HEK293 (cell line): ENCODE results near the gene PRPF6.

Experiments
- CTCF ChIA-PET: fragments of 350-600 bp; formaldehyde crosslinking; extraction: SDS; loops from one replicate; lab custom pipeline; 2021; ENCODE audit warnings: antibody characterized with exemption; lab: Yijun Ruan, JAX
- POLR2A ChIA-PET: fragments of 300-600 bp; formaldehyde crosslinking; extraction: SDS; loops from one replicate; lab custom pipeline; 2020; ENCODE audit warnings: antibody characterized with exemption, inconsistent platforms; lab: Yijun Ruan, JAX
- H3K27ac ChIP-seq: fragments of 200-500 bp; sonication (Bioruptor generic); 2 replicates; pipeline ENCODE4 v1.5.1; 2014; ENCODE audit warnings: low read depth, low read length, control low read depth, inconsistent platforms; ENCODE audit errors: extremely low read depth
- H3K36me3 ChIP-seq, 2 experiments: fragments of 200-500 bp in 1 of 2; sonication (Bioruptor generic) in 1 of 2; 1 replicate in 1 of 2; 2 replicates in 1 of 2; pipeline ENCODE4 v1.5.1; 2014 to 2017; ENCODE audit warnings: inconsistent platforms in 2 of 2, low read length in 2 of 2; ENCODE audit not compliant: control insufficient read depth in 2 of 2, insufficient read depth in 1 of 2
- H3K4me1 ChIP-seq: fragments of 200-500 bp; sonication (Bioruptor generic); 2 replicates; pipeline ENCODE4 v1.5.1; 2014; ENCODE audit warnings: mild to moderate bottlenecking, low read length, inconsistent platforms; ENCODE audit not compliant: control insufficient read depth, insufficient read depth
- H3K4me3 ChIP-seq: 2 replicates; pipeline ENCODE4 v1.5.1; 2011; ENCODE audit warnings: low read depth, mild to moderate bottlenecking, control low read depth, low read length, moderate library complexity
- H3K9me3 ChIP-seq: fragments of 200-500 bp; sonication (Bioruptor generic); 2 replicates; pipeline ENCODE4 v1.5.1; 2014; ENCODE audit warnings: low read depth, low read length, inconsistent platforms; ENCODE audit not compliant: control insufficient read depth, insufficient read depth
- EGR2 ChIP-seq: fragments of 450-650 bp; formaldehyde crosslinking; IDR thresholded peaks from 2 replicates; pipeline ENCODE4 v1.5.1; 2016; ENCODE audit warnings: low read depth, missing biosample characterization, missing genetic modification characterization
- GLIS1 ChIP-seq: fragments of 450-650 bp; formaldehyde crosslinking; IDR thresholded peaks from 2 replicates; pipeline ENCODE4 v1.5.1; 2016; ENCODE audit warnings: missing biosample characterization, missing genetic modification characterization
- HOXC10 ChIP-seq: sonication (generic); formaldehyde crosslinking; IDR thresholded peaks from 2 replicates; pipeline ENCODE4 v1.8.1; 2023; ENCODE audit warnings: mild to moderate bottlenecking, missing genetic modification reagents
- KLF1 ChIP-seq: fragments of 450-650 bp; formaldehyde crosslinking; IDR thresholded peaks from 2 replicates; pipeline ENCODE4 v1.5.1; 2016; ENCODE audit warnings: missing biosample characterization, missing genetic modification characterization
- KLF7 ChIP-seq: fragments of 450-650 bp; formaldehyde crosslinking; IDR thresholded peaks from 2 replicates; pipeline ENCODE4 v1.5.1; 2016; ENCODE audit warnings: missing biosample characterization, missing genetic modification characterization, borderline replicate concordance
- MZF1 ChIP-seq: fragments of 450-650 bp; formaldehyde crosslinking; IDR thresholded peaks from 2 replicates; pipeline ENCODE4 v1.5.1; 2017; ENCODE audit warnings: missing biosample characterization, missing genetic modification characterization, borderline replicate concordance
- SCRT1 ChIP-seq: fragments of 450-650 bp; formaldehyde crosslinking; IDR thresholded peaks from 2 replicates; pipeline ENCODE4 v1.5.1; 2016; ENCODE audit warnings: missing biosample characterization, missing genetic modification characterization, borderline replicate concordance
- SCRT2 ChIP-seq: fragments of 450-650 bp; formaldehyde crosslinking; IDR thresholded peaks from 2 replicates; pipeline ENCODE4 v1.5.1; 2016; ENCODE audit warnings: missing biosample characterization, missing genetic modification characterization
- SP2 ChIP-seq: fragments of 450-650 bp; formaldehyde crosslinking; IDR thresholded peaks from 2 replicates; pipeline ENCODE4 v1.5.1; 2016; ENCODE audit warnings: missing biosample characterization, missing genetic modification characterization
- SP3 ChIP-seq: fragments of 450-650 bp; formaldehyde crosslinking; IDR thresholded peaks from 2 replicates; pipeline ENCODE4 v1.5.1; 2016; ENCODE audit warnings: missing biosample characterization, missing genetic modification characterization
- ZBTB1 ChIP-seq: fragments of 450-650 bp; formaldehyde crosslinking; IDR thresholded peaks from 2 replicates; pipeline ENCODE4 v1.5.1; 2016; ENCODE audit warnings: missing biosample characterization, missing genetic modification characterization
- ZFHX2 ChIP-seq: fragments of 450-650 bp; formaldehyde crosslinking; conservative IDR thresholded peaks from 2 replicates; pipeline ENCODE4 v1.5.1; 2016; ENCODE audit warnings: missing biosample characterization, missing genetic modification characterization
- ZNF133 ChIP-seq: fragments of 450-650 bp; formaldehyde crosslinking; IDR thresholded peaks from 2 replicates; pipeline ENCODE4 v1.5.1; 2016; ENCODE audit warnings: missing biosample characterization, missing genetic modification characterization
- ZNF24 ChIP-seq: fragments of 450-650 bp; formaldehyde crosslinking; IDR thresholded peaks from 2 replicates; pipeline ENCODE4 v1.5.1; 2016; ENCODE audit warnings: missing biosample characterization, missing genetic modification characterization
- ZNF266 ChIP-seq: fragments of 450-650 bp; formaldehyde crosslinking; IDR thresholded peaks from 2 replicates; pipeline ENCODE4 v1.5.1; 2016; ENCODE audit warnings: missing biosample characterization, missing genetic modification characterization, low read depth
- ZNF335 ChIP-seq: fragments of 450-650 bp; formaldehyde crosslinking; conservative IDR thresholded peaks from 2 replicates; pipeline ENCODE4 v1.5.1; 2016; ENCODE audit warnings: missing biosample characterization, missing genetic modification characterization
- ZNF423 ChIP-seq: fragments of 450-650 bp; formaldehyde crosslinking; IDR thresholded peaks from 2 replicates; pipeline ENCODE4 v1.5.1; 2016; ENCODE audit warnings: missing biosample characterization, missing genetic modification characterization
- ZNF433 ChIP-seq: fragments of 450-650 bp; formaldehyde crosslinking; IDR thresholded peaks from 2 replicates; pipeline ENCODE4 v1.5.1; 2016; ENCODE audit warnings: missing biosample characterization, missing genetic modification characterization, low read depth
- ZNF514 ChIP-seq: fragments of 450-650 bp; formaldehyde crosslinking; IDR thresholded peaks from 2 replicates; pipeline ENCODE4 v1.5.1; 2016; ENCODE audit warnings: missing biosample characterization, missing genetic modification characterization
- ZNF600 ChIP-seq: fragments of 450-650 bp; formaldehyde crosslinking; IDR thresholded peaks from 2 replicates; pipeline ENCODE4 v1.5.1; 2016; ENCODE audit warnings: missing biosample characterization, missing genetic modification characterization
- ZNF843 ChIP-seq: fragments of 450-650 bp; formaldehyde crosslinking; IDR thresholded peaks from 2 replicates; pipeline ENCODE4 v1.5.1; 2016; ENCODE audit warnings: missing biosample characterization, missing genetic modification characterization
- TF ChIP-seq, protein P1 (sequence below): fragments of 450-650 bp; formaldehyde crosslinking; conservative IDR thresholded peaks from 2 replicates; pipeline ENCODE4 v1.5.1; 2016; ENCODE audit warnings: low read depth, missing biosample characterization, missing genetic modification characterization
- TF ChIP-seq, protein P2 (sequence below): fragments of 450-650 bp; formaldehyde crosslinking; IDR thresholded peaks from 2 replicates; pipeline ENCODE4 v1.5.1; 2016; ENCODE audit warnings: missing biosample characterization, missing genetic modification characterization
- TF ChIP-seq, protein P3 (sequence below): fragments of 450-650 bp; formaldehyde crosslinking; IDR thresholded peaks from 2 replicates; pipeline ENCODE4 v1.5.1; 2016; ENCODE audit warnings: missing biosample characterization, missing genetic modification characterization
- TF ChIP-seq, protein P4 (sequence below): fragments of 450-650 bp; formaldehyde crosslinking; IDR thresholded peaks from 2 replicates; pipeline ENCODE4 v1.5.1; 2016; ENCODE audit warnings: missing biosample characterization, missing genetic modification characterization

PRPF6 gene

DNA sequence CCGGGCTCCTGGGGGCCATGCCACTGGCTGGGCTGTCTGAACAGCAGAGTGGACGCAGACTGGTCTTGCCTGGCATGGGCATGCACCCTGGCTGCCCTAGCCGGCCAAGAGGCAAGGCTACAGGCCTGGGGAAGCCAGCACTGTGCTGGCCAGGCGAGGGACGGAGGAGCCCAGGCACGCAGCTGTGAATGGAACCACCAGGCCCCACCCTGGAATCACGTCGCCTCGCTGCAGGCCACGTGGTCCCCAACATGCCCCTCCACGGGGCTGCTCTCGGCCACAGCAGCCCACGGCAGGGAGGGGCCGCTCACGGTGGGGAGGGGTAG lies 28.8 kb upstream of the PRPF6 start:
- no peak overlapping the region for H3K4me3 ChIP-seq
- TF ChIP-seq, protein P1, sequence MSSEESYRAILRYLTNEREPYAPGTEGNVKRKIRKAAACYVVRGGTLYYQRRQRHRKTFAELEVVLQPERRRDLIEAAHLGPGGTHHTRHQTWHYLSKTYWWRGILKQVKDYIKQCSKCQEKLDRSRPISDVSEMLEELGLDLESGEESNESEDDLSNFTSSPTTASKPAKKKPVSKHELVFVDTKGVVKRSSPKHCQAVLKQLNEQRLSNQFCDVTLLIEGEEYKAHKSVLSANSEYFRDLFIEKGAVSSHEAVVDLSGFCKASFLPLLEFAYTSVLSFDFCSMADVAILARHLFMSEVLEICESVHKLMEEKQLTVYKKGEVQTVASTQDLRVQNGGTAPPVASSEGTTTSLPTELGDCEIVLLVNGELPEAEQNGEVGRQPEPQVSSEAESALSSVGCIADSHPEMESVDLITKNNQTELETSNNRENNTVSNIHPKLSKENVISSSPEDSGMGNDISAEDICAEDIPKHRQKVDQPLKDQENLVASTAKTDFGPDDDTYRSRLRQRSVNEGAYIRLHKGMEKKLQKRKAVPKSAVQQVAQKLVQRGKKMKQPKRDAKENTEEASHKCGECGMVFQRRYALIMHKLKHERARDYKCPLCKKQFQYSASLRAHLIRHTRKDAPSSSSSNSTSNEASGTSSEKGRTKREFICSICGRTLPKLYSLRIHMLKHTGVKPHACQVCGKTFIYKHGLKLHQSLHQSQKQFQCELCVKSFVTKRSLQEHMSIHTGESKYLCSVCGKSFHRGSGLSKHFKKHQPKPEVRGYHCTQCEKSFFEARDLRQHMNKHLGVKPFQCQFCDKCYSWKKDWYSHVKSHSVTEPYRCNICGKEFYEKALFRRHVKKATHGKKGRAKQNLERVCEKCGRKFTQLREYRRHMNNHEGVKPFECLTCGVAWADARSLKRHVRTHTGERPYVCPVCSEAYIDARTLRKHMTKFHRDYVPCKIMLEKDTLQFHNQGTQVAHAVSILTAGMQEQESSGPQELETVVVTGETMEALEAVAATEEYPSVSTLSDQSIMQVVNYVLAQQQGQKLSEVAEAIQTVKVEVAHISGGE (tag by site-specific recombination) = no peak
- TF ChIP-seq ZNF433 (no peak), ZNF423 (no peak), ZFHX2 (tag by site-specific recombination) (no peak), ZNF600 (tag by site-specific recombination) (no peak), SP2 (tag by site-specific recombination) (no peak), ZNF843 (no peak)
- H3K27ac ChIP-seq = no peak overlapping the region
- peaks cover 0 to 5% of the 10 kb centered on the region in 2 experiments; a peak in 1 of 3 replicates for H3K36me3 ChIP-seq
- H3K9me3 ChIP-seq = no peaks in the 10 kb centered on the region
- H3K4me1 ChIP-seq = peaks cover 3% of the 10 kb centered on the region; the same call in 1 of the 2 replicates
- ChIA-PET CTCF (interaction anchor here (0.7 to 1.4 kb wide), 2 partner anchors 177 to 320 kb away, joined by 3 to 5 read pairs; no protein-coding TSS in a partner anchor), POLR2A (no interaction called here)

DNA sequence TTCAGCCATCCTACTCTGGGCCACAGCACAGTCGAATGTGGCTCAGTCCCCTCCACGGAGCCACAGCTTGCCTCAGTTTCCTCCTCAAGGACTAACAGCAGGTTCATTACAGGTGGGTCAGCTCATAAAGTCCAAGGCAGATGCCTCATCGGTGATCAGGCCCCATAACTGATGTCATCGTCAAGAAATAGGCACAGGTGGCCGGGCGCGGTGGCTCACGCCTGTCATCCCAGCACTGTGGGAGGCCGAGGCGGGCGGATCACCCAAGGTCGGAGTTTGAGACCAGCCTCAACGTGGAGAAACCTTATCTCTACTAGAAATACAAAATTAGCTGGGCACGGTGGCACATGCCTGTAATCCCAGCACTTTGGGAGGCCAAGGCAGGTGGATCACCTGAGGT lies 28.2 kb upstream of the PRPF6 start:
- CTCF ChIA-PET = interaction anchor here (0.6 to 0.7 kb wide), 2 partner anchors 320 to 416 kb away, joined by 3 to 5 read pairs; no protein-coding TSS in a partner anchor
- peaks cover 0 to 5% of the 10 kb centered on the region in 2 experiments; a peak in 1 of 3 replicates for H3K36me3 ChIP-seq
- H3K27ac ChIP-seq = no peak overlapping the region
- POLR2A ChIA-PET = no interaction called here
- H3K9me3 ChIP-seq = no peaks in the 10 kb centered on the region
- H3K4me1 ChIP-seq = peaks cover 3% of the 10 kb centered on the region; the same call in 1 of the 2 replicates
- TF ChIP-seq KLF7 (tag by site-specific recombination) (0 out of 2 replicates have a peak, but pooled peaks have one; percentile 15), GLIS1 (tag by site-specific recombination) (peak; percentile 72), KLF1 (tag by site-specific recombination) (peak; percentile 86), EGR2 (tag by site-specific recombination) (0 out of 2 replicates have a peak, but pooled peaks have one; percentile 6), SCRT2 (peak; percentile 65), ZFHX2 (tag by site-specific recombination) (0 out of 2 replicates have a peak, but pooled peaks have one; percentile 10), SCRT1 (tag by site-specific recombination) (0 out of 2 replicates have a peak, but pooled peaks have one; percentile 33), ZNF266 (tag by site-specific recombination) (no peak), MZF1 (tag by site-specific recombination) (no peak)
- TF ChIP-seq, protein P2, sequence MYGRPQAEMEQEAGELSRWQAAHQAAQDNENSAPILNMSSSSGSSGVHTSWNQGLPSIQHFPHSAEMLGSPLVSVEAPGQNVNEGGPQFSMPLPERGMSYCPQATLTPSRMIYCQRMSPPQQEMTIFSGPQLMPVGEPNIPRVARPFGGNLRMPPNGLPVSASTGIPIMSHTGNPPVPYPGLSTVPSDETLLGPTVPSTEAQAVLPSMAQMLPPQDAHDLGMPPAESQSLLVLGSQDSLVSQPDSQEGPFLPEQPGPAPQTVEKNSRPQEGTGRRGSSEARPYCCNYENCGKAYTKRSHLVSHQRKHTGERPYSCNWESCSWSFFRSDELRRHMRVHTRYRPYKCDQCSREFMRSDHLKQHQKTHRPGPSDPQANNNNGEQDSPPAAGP (tag by site-specific recombination) = peak; percentile 78
- no peak overlapping the region for H3K4me3 ChIP-seq

DNA sequence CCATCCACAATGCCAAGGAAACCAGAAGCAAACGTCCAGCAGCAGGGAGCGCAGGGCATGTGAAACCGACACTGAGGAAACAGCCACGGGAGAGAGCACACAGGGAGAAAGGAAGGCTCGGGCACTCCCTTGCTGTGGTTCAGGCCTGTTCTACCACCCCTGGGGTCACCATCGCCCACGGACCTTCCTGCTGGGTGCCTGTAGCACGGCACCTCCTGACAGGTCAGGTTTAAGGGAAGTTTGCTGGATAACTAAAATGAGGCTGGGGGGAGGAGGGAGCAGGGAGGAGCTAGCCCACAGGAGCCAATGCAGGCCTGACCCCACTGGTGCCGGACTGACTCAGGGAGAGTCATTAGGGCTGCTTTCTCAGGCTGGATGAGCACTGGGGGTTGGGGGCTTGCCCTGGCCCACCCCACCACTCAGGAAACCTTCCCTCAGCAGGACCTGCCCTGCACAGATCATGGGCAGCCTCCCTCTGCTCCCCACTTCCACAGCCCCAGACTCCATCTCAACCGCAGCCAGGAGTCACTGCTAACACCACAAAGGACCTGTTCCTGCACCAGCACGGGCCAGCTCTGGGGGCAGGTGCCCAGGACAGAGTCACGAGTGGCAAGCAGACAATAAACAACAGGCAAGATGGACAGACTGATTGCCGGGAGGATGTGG lies 27.0 kb upstream of the PRPF6 start:
- Histone ChIP-seq H3K9me3 (no peaks in the 10 kb centered on the region), H3K36me3 (peaks cover 0 to 11% of the 10 kb centered on the region in 2 experiments; a peak in 1 of 3 replicates), H3K27ac (no peak overlapping the region), H3K4me1 (no peaks in the 10 kb centered on the region; the same call in 1 of the 2 replicates), H3K4me3 (no peak overlapping the region)
- POLR2A ChIA-PET = no interaction called here
- CTCF ChIA-PET = no interaction called here
- TF ChIP-seq ZFHX2 (tag by site-specific recombination) = 0 out of 2 replicates have a peak, but pooled peaks have one; percentile 14
- no peak for TF ChIP-seq ZNF335 (tag by site-specific recombination)
- TF ChIP-seq ZNF514 = no peak
- TF ChIP-seq ZBTB1 (tag by site-specific recombination) = no peak
- TF ChIP-seq, protein P3, sequence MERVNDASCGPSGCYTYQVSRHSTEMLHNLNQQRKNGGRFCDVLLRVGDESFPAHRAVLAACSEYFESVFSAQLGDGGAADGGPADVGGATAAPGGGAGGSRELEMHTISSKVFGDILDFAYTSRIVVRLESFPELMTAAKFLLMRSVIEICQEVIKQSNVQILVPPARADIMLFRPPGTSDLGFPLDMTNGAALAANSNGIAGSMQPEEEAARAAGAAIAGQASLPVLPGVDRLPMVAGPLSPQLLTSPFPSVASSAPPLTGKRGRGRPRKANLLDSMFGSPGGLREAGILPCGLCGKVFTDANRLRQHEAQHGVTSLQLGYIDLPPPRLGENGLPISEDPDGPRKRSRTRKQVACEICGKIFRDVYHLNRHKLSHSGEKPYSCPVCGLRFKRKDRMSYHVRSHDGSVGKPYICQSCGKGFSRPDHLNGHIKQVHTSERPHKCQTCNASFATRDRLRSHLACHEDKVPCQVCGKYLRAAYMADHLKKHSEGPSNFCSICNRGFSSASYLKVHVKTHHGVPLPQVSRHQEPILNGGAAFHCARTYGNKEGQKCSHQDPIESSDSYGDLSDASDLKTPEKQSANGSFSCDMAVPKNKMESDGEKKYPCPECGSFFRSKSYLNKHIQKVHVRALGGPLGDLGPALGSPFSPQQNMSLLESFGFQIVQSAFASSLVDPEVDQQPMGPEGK (tag by site-specific recombination) = no peak
- TF ChIP-seq SP3 (tag by site-specific recombination) = no peak
- TF ChIP-seq, protein P4, sequence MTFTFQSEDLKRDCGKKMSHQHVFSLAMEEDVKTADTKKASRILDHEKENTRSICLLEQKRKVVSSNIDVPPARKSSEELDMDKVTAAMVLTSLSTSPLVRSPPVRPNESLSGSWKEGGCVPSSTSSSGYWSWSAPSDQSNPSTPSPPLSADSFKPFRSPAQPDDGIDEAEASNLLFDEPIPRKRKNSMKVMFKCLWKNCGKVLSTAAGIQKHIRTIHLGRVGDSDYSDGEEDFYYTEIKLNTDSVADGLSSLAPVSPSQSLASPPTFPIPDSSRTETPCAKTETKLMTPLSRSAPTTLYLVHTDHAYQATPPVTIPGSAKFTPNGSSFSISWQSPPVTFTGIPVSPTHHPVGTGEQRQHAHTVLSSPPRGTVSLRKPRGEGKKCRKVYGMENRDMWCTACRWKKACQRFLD (tag by site-specific recombination) = no peak
- no peak for TF ChIP-seq HOXC10 (CRISPR knock-in tag)
- no peak for TF ChIP-seq ZNF133 (tag by site-specific recombination)
- no peak for TF ChIP-seq ZNF24
